Measurements from ENCODE around the gene TNS1.

TNS1 gene

DNA sequence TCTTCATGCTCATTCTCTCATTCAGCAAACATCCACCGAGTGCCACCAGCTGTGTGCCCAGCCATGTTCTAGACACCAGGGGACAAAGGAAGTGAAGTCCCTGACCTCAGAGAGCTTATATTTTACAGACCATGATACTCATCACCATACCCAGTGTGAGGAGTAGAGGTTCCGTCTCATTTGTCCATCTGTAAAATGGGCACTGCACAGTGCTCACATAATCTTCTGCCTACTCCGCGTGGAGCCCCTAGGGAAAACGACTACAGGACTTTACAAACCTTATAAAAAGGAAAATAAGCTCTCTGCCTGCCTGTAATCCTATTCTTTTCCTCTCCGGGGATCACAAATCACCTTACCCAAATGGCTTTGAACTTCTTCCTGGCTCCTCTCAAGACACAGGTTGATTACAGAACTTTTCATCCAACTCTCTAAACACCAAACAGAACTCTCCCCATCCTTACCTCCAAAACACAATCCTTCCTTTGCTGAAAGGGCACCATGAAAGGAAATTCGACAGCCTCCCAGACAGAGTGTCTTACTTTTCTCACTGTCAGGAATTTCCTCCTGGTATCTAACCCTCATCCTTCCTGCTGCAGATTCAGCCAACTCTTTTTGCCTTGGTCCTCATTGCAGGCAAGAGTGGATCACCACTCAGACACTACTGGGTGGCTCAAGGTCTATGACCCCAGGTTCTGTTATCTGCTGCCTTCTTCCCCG, 99.5 kb downstream of the TNS1 start:
- DNase-seq (ENCODE audit: extremely low spot score), result no peak
- ChIA-PET POLR2A (no interaction called here), CTCF (interaction anchor here (0.7 kb wide), 1 partner anchor 16 kb away, joined by 4 read pairs; no protein-coding TSS in a partner anchor)
- TF ChIP-seq HDGF (IDR thresholded peaks at IDR 0.05; ENCODE audit: borderline replicate concordance) (no peak), ZNF384 (IDR thresholded peaks at IDR 0.05) (no peak), CTBP1 (IDR thresholded peaks at IDR 0.05; ENCODE audit: borderline replicate concordance) (no peak), FOXA1 (IDR thresholded peaks at IDR 0.05) (no peak), ARNT (IDR thresholded peaks at IDR 0.05) (no peak), FOXM1 (IDR thresholded peaks at IDR 0.05; ENCODE audit: borderline replicate concordance) (no peak), LEF1 (IDR thresholded peaks at IDR 0.05; ENCODE audit: borderline replicate concordance) (no peak), SUZ12 (IDR thresholded peaks at IDR 0.05) (no peak), TARDBP (IDR thresholded peaks at IDR 0.05) (no peak), L3MBTL2 (conservative IDR thresholded peaks at IDR 0.05) (no peak), NFRKB (IDR thresholded peaks at IDR 0.05) (no peak), BHLHE40 (IDR thresholded peaks at IDR 0.05; ENCODE audit: borderline replicate concordance) (no peak), ELF4 (IDR thresholded peaks at IDR 0.05) (no peak), SP1 (IDR thresholded peaks at IDR 0.05) (no peak), FOXK2 (IDR thresholded peaks at IDR 0.05) (no peak)
- TF ChIP-seq, protein P1, sequence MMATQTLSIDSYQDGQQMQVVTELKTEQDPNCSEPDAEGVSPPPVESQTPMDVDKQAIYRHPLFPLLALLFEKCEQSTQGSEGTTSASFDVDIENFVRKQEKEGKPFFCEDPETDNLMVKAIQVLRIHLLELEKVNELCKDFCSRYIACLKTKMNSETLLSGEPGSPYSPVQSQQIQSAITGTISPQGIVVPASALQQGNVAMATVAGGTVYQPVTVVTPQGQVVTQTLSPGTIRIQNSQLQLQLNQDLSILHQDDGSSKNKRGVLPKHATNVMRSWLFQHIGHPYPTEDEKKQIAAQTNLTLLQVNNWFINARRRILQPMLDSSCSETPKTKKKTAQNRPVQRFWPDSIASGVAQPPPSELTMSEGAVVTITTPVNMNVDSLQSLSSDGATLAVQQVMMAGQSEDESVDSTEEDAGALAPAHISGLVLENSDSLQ (IDR thresholded peaks at IDR 0.05), result no peak

DNA sequence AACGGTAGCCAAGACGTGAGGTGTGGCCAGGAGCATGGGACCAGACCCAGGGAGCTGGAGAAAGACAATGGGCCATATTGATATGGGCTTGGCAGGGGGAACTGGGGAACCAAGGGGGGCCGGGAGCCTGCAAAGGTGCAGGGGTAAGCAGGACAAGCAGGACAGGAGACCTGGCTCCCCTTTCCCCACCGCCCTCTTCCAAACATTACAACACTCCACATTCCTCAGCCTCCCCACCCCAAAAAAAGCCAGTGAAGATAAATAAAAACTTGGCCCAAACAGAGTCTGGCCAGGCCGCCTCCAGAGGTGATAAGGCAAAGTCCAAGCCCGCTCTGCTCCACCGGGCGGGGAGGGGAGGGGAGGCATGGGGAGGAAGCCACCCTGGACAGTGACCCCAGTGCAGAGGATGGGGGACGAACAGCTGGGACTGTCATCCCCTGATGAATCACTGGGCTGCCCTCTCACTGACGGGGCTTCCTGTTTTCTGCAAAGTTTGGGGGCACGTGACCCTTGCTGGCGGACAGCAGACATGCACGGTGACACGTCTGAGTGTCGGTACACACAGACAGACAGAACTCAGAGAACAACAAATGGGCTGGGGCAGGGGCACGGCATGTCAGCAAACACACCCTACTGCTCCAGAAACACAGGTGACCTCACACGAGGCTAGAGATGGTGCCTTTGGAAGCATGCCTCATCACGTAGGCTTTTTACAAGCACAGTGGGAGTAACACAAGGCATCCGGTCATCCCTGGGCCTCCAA, 100.2 kb downstream of the TNS1 start:
- CTCF ChIA-PET, result no interaction called here
- no peak for DNase-seq (ENCODE audit: extremely low spot score)
- POLR2A ChIA-PET, result no interaction called here
- TF ChIP-seq SP1 (IDR thresholded peaks at IDR 0.05) (no peak), ZNF384 (IDR thresholded peaks at IDR 0.05) (no peak), HDGF (IDR thresholded peaks at IDR 0.05; ENCODE audit: borderline replicate concordance) (no peak), L3MBTL2 (conservative IDR thresholded peaks at IDR 0.05) (no peak), FOXA1 (IDR thresholded peaks at IDR 0.05) (no peak), SUZ12 (IDR thresholded peaks at IDR 0.05) (no peak)
- TF ChIP-seq, protein P1 (IDR thresholded peaks at IDR 0.05), result no peak

DNA sequence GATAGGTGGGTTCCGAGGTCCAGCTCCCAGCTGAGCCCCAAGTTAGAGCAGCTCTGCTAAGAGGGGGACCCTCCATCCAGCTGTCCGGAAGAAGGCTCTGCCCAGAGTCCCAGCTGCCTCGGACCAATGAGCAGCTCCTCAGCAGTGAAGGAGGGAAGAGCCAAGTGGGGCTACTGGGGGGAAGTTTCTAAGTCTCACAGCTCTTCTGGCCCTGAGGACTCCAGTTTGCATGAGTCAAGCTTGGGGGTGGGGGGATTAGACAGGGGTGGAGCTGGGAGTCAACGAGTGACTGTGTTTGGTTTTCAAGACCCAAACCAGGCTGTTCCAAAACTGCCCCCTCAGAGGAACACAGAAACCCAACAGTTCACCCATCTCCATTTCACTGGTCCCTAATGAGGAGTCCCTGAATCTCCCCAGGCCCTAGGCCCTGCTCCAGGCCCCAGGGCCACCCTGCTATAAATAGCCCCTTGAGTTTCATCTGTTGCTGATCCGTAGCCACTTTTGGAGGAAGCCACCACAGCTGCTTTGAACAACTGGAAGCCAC, 100.9 kb downstream of the TNS1 start:
- no peak for DNase-seq (ENCODE audit: extremely low spot score)
- CTCF ChIA-PET, result no interaction called here
- POLR2A ChIA-PET, result no interaction called here
- TF ChIP-seq LEF1 (IDR thresholded peaks at IDR 0.05; ENCODE audit: borderline replicate concordance) (no peak), FOXM1 (IDR thresholded peaks at IDR 0.05; ENCODE audit: borderline replicate concordance) (no peak), L3MBTL2 (conservative IDR thresholded peaks at IDR 0.05) (no peak), SP1 (IDR thresholded peaks at IDR 0.05) (no peak), SUZ12 (IDR thresholded peaks at IDR 0.05) (no peak)

DNA sequence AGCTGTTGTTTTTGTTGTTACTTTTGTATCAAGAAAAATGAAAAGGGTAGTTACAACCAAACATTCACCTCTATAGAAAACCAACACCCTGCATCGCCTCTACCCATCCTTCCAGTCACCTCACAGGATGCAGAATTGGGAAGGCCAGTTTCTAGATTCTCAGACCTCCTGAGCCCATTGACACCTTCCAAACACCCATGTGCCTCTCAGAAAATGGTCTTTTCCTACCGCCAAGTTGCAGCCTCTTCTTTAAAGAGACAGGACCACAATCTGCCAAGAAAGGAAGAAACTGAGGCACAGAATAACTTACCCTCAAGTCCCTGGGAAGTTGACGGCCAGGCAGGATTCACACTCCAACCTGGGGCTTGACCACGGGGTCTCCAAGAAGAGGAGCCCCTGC, 101.4 kb downstream of the TNS1 start:
- DNase-seq (ENCODE audit: extremely low spot score), result no peak
- TF ChIP-seq SUZ12 (IDR thresholded peaks at IDR 0.05), result no peak
- TF ChIP-seq FOXK2 (IDR thresholded peaks at IDR 0.05), result no peak
- TF ChIP-seq TARDBP (IDR thresholded peaks at IDR 0.05), result no peak
- no peak for TF ChIP-seq NFRKB (IDR thresholded peaks at IDR 0.05)
- no peak for TF ChIP-seq FOXA1 (IDR thresholded peaks at IDR 0.05)
- TF ChIP-seq FOXM1 (IDR thresholded peaks at IDR 0.05; ENCODE audit: borderline replicate concordance), result no peak
- CTCF ChIA-PET, result no interaction called here
- POLR2A ChIA-PET, result no interaction called here

DNA sequence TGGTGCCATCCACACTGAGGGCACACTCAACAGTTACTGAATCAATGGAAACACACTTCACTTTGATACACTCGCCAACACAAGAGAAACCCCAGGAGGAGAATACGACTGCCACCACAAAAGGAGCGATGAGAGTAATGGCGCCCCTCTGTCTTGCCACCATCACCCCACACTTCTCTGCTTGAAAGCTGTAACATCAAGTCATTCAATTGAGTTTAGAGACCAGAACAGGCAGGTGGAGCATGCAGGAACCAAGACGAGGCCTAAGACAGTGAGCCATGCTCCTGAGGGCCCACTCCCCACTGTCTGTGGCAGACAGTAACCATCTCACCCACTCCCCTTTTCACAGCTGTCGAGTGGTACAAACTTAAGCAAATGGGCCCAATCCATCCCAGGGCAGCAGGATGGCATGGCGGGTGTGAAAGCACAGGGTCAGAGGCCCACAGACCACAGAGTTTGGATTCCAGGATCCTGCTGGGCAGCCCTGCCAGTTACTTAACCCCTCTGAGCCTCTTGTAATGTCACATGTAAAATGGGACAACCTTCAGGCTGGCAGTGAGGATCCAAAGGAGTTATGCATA, 101.9 kb downstream of the TNS1 start:
- no peak for TF ChIP-seq ARNT (IDR thresholded peaks at IDR 0.05)
- TF ChIP-seq, protein P1 (IDR thresholded peaks at IDR 0.05), result no peak
- TF ChIP-seq ELF4 (IDR thresholded peaks at IDR 0.05), result no peak
- TF ChIP-seq NFRKB (IDR thresholded peaks at IDR 0.05), result no peak
- no peak for TF ChIP-seq SP1 (IDR thresholded peaks at IDR 0.05)
- no peak for TF ChIP-seq FOXK2 (IDR thresholded peaks at IDR 0.05)
- no peak for TF ChIP-seq L3MBTL2 (conservative IDR thresholded peaks at IDR 0.05)
- TF ChIP-seq FOXA1 (IDR thresholded peaks at IDR 0.05), result no peak
- no peak for TF ChIP-seq BHLHE40 (IDR thresholded peaks at IDR 0.05; ENCODE audit: borderline replicate concordance)
- no peak for TF ChIP-seq HDGF (IDR thresholded peaks at IDR 0.05; ENCODE audit: borderline replicate concordance)
- TF ChIP-seq TARDBP (IDR thresholded peaks at IDR 0.05), result no peak
- TF ChIP-seq FOXM1 (IDR thresholded peaks at IDR 0.05; ENCODE audit: borderline replicate concordance), result no peak
- no peak for TF ChIP-seq SUZ12 (IDR thresholded peaks at IDR 0.05)
- no peak for TF ChIP-seq LEF1 (IDR thresholded peaks at IDR 0.05; ENCODE audit: borderline replicate concordance)
- TF ChIP-seq ZNF384 (IDR thresholded peaks at IDR 0.05), result no peak
- no peak for TF ChIP-seq CTBP1 (IDR thresholded peaks at IDR 0.05; ENCODE audit: borderline replicate concordance)
- ChIA-PET POLR2A (no interaction called here), CTCF (no interaction called here)

More for the DNA sequence above, 101.9 kb downstream of the TNS1 start:
- no peak for DNase-seq (ENCODE audit: extremely low spot score)

Measured in HEK293T (cell line).